ENCODE results near the gene RPS29. TPM values are rescaled to one million over a fixed set of nuclear protein-coding genes. Genes with fewer than 3 reads are reported as not detected.
A peak's percentile ranks its signal among the peaks of the same experiment; 100 is the strongest.

Gene RPS29
- total RNA-seq, 4 donors from 2014 or later = 5,312 to 11,292 (median 8,564) TPM

GRCh38 chr14:49612251-49612650 is 26.1 kb upstream of the RPS29 start:
- no peak for DNase-seq (ENCODE audit: low spot score in 2 of 2)
- no peaks in the 10 kb centered on the region for H3K4me1 ChIP-seq
- H3K9me3 ChIP-seq = no peaks in the 10 kb centered on the region
- TF ChIP-seq POLR2AphosphoS5 (IDR thresholded peaks at IDR 0.05) (no peak), CTCF (IDR thresholded peaks at IDR 0.05) (no peak), POLR2A (IDR thresholded peaks at IDR 0.05) (no peak), EP300 (IDR thresholded peaks at IDR 0.05) (no peak)
- no peak overlapping the region for H3K4me3 ChIP-seq
- H3K27ac ChIP-seq = no peak overlapping the region
- no peaks in the 10 kb centered on the region for H3K27me3 ChIP-seq
- 93% methylated on average over 4 of the region's 4 CpGs for WGBS
- H3K36me3 ChIP-seq = no peaks in the 10 kb centered on the region

DNA sequence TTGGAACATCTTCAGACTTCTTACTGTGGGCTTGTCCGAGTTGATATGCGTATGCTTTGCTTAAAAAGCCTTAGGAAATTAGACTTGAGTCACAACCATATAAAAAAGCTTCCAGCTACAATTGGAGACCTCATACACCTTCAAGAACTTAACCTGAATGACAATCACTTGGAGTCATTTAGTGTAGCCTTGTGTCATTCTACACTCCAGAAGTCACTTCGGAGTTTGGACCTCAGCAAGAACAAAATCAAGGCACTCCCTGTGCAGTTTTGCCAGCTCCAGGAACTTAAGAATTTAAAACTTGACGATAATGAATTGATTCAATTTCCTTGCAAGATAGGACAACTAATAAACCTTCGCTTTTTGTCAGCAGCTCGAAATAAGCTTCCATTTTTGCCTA is 21.4 kb upstream of the RPS29 start:
- TF ChIP-seq CTCF (IDR thresholded peaks at IDR 0.05) (no peak), EP300 (IDR thresholded peaks at IDR 0.05) (no peak), POLR2AphosphoS5 (IDR thresholded peaks at IDR 0.05) (no peak), POLR2A (IDR thresholded peaks at IDR 0.05) (no peak)

DNA sequence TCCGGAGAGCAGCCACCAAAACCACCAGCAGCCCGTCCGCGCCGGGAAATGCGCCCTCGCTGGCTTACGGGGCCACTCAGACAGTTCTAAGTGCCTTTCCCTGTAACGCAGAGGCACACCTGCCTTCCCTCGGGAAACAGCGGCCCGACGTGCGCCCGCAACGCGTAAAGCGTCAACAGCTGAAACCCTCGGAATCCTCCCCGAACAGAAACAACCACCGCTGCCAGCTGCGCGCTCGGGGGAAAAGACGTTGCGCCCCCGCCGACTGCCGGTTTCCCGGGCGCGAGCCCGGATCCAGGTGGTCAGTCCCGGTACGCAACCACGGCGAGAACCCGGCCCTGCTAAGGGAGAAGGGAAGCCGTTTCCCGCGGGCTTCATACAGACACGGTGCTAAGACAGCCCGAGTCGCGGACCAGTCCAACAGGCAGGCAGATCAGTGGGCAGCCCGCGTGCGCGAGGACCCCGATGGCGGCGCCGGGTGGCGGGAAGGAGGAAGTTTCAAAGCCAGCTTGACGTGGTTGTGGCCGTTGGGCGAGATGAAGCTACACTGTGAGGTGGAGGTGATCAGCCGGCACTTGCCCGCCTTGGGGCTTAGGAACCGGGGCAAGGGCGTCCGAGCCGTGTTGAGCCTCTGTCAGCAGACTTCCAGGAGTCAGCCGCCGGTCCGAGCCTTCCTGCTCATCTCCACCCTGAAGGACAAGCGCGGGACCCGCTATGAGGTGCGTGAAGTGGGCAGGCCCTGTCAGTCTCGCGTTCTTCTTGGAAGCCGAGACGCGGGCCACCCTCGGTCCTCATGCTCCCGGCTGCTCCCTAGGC is 12.5 kb upstream of the RPS29 start, which contains the start of gene LRR1:
TSS of gene LRR1 (plus strand) at position 456 of the 816 bp plus-strand sequence. CDS start at position 537, 81 bp downstream.
- H3K36me3 ChIP-seq = no peaks in the 10 kb centered on the region
- H3K4me1 ChIP-seq = peaks cover 20% of the 10 kb centered on the region
- no peaks in the 10 kb centered on the region for H3K27me3 ChIP-seq
- peak within 1 kb of the TSS; percentile 95 for H3K27ac ChIP-seq
- H3K4me3 ChIP-seq = peak within 1 kb of the TSS; percentile 68
- TF ChIP-seq EP300 (IDR thresholded peaks at IDR 0.05) (peak; percentile 32), POLR2A (IDR thresholded peaks at IDR 0.05) (peak in 1 of 2 donors; percentile 55), CTCF (IDR thresholded peaks at IDR 0.05) (no peak)
- no peaks in the 10 kb centered on the region for H3K9me3 ChIP-seq
- peak; percentile 93 for DNase-seq (ENCODE audit: low spot score in 2 of 2)
- 0% methylated on average over 27 of the region's 77 CpGs for WGBS

More for the DNA sequence above, 21.4 kb upstream of the RPS29 start:
- Histone ChIP-seq H3K4me3 (no peak overlapping the region), H3K4me1 (no peaks in the 10 kb centered on the region), H3K9me3 (no peaks in the 10 kb centered on the region), H3K36me3 (no peaks in the 10 kb centered on the region), H3K27ac (no peak overlapping the region), H3K27me3 (no peaks in the 10 kb centered on the region)
- 94% methylated on average over 6 of the region's 6 CpGs for WGBS
- no peak for DNase-seq (ENCODE audit: low spot score in 2 of 2)

GRCh38 chr14:49598189-49598484 is 12.0 kb upstream of the RPS29 start:
- Histone ChIP-seq H3K27ac (peak overlapping the region; percentile 95), H3K4me3 (peak overlapping the region; percentile 68), H3K4me1 (peaks cover 20% of the 10 kb centered on the region), H3K9me3 (no peaks in the 10 kb centered on the region), H3K36me3 (no peaks in the 10 kb centered on the region), H3K27me3 (no peaks in the 10 kb centered on the region)
- WGBS = 1% methylated on average over 11 of the region's 15 CpGs
- no peak for DNase-seq (ENCODE audit: low spot score in 2 of 2)
- TF ChIP-seq POLR2A (IDR thresholded peaks at IDR 0.05) = no peak
- no peak for TF ChIP-seq CTCF (IDR thresholded peaks at IDR 0.05)
- TF ChIP-seq POLR2AphosphoS5 (IDR thresholded peaks at IDR 0.05) = no peak
- TF ChIP-seq EP300 (IDR thresholded peaks at IDR 0.05) = no peak

DNA sequence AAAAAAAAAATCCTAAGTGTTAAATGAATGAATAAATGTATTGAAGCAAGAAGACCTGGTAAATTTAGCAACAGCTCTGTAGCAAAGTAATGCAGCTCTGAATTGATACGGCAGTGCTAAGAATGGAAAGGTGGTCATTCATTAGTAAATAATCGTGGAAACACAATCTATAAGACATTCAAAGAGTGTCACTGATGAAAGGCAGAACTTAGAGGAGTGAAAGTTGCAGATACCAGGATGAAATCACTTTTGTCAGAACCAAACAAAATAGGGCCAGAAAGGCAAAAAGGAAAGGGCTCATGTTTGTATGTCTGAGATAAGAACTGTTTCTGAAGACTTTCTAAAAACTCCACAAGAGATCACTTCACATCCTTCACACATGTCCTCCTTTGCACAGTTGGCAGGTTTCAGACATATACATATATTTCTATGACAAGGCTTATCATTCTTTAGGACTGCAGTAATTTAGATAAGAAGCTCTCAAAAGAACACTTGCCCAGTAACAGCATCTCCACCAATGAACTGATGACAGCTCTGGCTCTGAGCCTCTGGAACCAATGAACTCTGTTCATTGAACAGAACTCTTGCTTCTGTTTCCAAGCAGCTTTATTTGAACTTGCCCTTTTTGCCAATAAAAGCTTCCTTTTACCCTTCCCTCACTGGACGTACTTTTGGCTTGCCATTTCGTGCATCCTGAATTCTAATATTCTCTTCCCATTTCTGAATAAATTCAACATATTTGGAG is 8.3 kb upstream of the RPS29 start:
- no peaks in the 10 kb centered on the region for H3K27me3 ChIP-seq
- H3K4me1 ChIP-seq = peaks cover 16% of the 10 kb centered on the region
- DNase-seq (ENCODE audit: low spot score in 2 of 2) = no peak
- no peak overlapping the region for H3K4me3 ChIP-seq
- 35% methylated on average over 4 of the region's 4 CpGs for WGBS
- H3K9me3 ChIP-seq = no peaks in the 10 kb centered on the region
- TF ChIP-seq POLR2AphosphoS5 (IDR thresholded peaks at IDR 0.05) (no peak), CTCF (IDR thresholded peaks at IDR 0.05) (no peak), POLR2A (IDR thresholded peaks at IDR 0.05) (no peak), EP300 (IDR thresholded peaks at IDR 0.05) (no peak)
- H3K27ac ChIP-seq = no peak overlapping the region
- no peaks in the 10 kb centered on the region for H3K36me3 ChIP-seq

Data from suprapubic skin (tissue), 4 donors.